Measurements from ENCODE around the gene AKR1C8. TPM values are rescaled to one million over a fixed set of nuclear protein-coding genes. Genes with fewer than 3 reads are reported as not detected.
"Not testable (repeated sequence)": the region's sequence is repeated elsewhere in the genome, so short reads cannot be mapped to it uniquely, and the experiment has no call there.

The AKR1C8 gene
- polyA plus RNA-seq, 3 donors, result 0.07 to 0.50 (median 0.26) TPM

DNA sequence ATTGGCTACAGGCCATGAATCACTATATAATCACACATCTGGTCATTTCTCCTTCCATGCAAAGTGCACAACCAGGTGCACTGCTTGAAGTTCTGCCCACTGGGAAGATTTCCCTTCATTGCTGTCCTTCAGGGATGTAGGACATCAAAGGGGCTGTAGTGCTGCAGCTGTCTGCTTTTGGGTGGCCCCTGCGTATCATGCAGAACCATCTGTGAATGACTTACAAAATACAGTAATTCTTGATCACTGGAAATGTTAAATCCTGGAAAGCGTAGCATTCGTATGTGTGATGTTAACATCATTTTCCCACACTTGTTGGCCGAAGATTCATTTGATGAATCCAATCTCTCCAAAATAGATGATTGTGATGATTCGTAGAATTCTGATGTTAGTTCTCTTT is 68.3 kb downstream of the AKR1C8 start:
- DNase-seq (ENCODE audit: low read depth in 3 of 3, low spot score in 2 of 3), result no peak

DNA sequence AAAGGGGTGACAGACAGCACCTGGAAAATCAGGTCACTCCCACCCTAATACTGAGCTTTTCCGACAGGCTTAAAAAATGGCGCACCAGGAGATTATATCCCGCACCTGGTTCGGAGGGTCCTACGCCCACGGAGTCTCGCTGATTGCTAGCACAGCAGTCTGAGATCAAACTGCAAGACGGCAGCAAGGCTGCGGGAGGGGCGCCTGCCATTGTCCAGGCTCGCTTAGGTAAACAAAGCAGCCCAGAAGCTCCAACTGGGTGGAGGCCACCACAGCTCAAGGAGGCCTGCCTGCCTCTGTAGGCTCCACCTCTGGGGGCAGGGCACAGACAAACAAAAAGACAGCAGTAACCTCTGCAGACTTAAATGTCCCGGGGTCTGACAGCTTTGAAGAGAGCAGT is 75.1 kb downstream of the AKR1C8 start:
- not testable (repeated sequence) for DNase-seq (ENCODE audit: low read depth in 3 of 3, low spot score in 2 of 3)

DNA sequence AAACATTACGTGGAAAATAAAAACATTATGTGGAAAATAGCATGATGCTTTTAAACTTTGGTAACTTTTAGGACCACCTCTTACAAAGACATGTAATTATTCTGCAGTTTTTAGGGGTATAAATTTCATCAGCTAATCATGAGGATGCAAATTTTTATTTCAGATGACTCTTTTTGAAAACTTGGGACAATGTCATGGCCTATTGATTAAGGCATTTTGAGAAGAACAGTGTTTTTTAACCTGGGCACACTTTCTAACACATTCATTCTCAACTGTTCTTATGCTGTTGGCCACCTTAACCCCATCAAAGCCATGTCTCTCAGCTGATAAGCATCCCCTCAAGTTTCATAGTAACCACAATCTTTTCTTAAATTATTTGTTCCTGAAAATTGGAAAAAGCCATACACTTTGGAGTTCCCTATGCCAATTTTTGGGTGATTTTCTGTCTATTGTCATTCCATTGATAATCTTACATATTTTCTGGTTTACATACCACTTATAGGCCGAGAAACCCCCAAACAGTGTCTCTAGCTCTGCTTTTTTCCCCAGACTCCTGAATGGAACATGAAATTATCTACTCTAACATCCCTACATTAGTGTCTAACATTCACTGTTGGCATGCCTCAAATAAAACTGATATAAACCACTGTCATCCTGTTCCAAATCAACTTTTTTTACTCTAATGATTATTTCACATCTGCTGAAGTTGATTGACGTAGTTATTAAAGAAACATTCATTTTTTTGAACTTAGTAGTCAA is 76.1 kb downstream of the AKR1C8 start:
- no peak for DNase-seq (ENCODE audit: low read depth in 3 of 3, low spot score in 2 of 3)

DNA sequence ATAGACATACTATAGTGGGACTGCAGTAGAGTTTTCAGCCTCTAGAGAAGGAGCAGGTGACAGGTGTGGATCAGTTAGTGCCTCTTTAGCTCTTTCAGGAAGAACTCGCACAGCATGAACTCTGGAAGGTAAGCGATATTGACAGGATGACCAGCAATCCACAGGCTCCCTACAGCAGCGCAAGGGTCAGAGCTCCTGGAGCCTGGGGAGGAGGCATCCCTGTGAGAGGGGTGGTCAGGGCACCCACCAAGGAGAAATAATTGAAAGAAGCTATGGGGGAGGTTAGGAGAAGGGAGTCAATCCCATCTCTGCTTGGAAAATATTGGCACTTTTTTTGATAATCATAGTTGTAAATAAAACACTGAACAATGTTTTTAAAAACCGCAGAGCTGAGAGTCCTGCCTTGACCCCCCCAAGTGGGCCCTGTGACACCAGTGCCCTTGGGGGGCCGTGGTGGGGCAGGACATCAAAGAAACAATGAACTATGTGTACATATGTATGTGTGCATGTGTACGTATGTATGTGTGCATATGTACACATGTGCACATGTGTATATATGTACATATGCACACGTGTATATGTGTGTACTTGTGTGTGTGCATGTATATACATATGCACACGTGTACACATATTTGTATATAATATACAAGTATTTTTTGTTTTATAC is 77.0 kb downstream of the AKR1C8 start:
- DNase-seq (ENCODE audit: low read depth in 3 of 3, low spot score in 2 of 3), result no peak

DNA sequence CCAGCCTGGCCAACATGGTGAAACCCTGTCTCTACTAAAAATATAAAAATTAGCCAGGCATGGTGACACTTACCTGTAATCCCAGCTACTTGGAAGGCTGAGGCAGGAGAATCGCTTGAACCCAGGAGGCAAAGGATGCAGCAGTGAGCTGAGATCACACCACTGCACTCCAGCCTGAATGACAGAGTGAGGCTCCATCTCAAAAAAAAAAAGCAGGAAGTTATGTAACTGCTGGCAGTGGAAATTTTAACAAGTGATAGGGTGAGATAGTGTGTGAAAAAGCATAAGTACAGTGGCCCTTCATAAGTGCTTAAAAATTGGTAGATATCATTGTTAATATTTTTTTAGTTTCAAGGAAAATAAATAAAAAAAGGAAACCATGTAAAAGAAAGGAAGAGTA is 78.4 kb downstream of the AKR1C8 start:
- no peak for DNase-seq (ENCODE audit: low read depth in 3 of 3, low spot score in 2 of 3)

DNA sequence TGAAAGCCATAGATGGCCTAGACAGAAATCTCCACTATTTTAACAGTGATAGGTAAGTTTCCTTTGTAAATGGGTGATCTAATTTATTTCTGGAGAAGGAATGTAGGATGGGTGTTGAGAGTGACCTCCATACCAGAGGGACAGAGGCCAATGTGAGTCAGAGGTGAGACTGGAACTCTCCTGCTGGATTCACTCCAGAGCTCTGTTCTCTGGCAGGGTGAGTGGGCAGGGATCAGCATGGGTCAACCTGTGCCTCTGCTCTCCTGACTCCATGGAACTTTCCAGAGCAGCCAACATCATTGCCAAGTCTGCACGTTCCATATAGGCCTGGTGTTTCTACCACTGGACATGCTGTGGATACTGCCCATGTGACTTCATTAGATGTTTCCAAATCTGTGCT is 79.3 kb downstream of the AKR1C8 start:
- no peak for DNase-seq (ENCODE audit: low read depth in 3 of 3, low spot score in 2 of 3)

Other genes starting within 250 kb of the AKR1C8 start
- gene AKR1C1, start 221.7 kb downstream of the AKR1C8 start, polyA plus RNA-seq (ENCODE audit: insufficient read length in 3 of 3), result 10 to 100 TPM; 10.0 to 11.2 (median 10.1) TPM
- 10 to 100 TPM in 1 of 3 donors, 1 to 10 TPM in 2; 7.9 to 10.2 (median 8.6) TPM for gene AKR1C2, start 181.3 kb downstream of the AKR1C8 start, polyA plus RNA-seq (ENCODE audit: insufficient read length in 3 of 3)
- gene AKR1C3, start 90.7 kb downstream of the AKR1C8 start, polyA plus RNA-seq (ENCODE audit: insufficient read length in 3 of 3), result 10 to 100 TPM; 63.2 to 79.0 (median 74.3) TPM
- gene AKR1C4, start 11.7 kb upstream of the AKR1C8 start, polyA plus RNA-seq (ENCODE audit: insufficient read length in 3 of 3), result not detected
- 1 to 10 TPM; 2.0 to 2.9 (median 2.4) TPM for gene UCN3, start 179.8 kb upstream of the AKR1C8 start, polyA plus RNA-seq (ENCODE audit: insufficient read length in 3 of 3)
- gene TUBAL3, start 219.7 kb upstream of the AKR1C8 start, polyA plus RNA-seq (ENCODE audit: insufficient read length in 3 of 3), result under 1 TPM; 0.19 to 0.45 (median 0.43) TPM
- 100 to 1,000 TPM; 126 to 153 (median 144) TPM for gene NET1, start 227.4 kb upstream of the AKR1C8 start, polyA plus RNA-seq (ENCODE audit: insufficient read length in 3 of 3)

Data from right renal cortex interstitium (tissue), 3 donors.